ENCODE data around the gene ONECUT1.
"Not testable (repeated sequence)": the region's sequence is repeated elsewhere in the genome, so short reads cannot be mapped to it uniquely, and the experiment has no call there.

The ONECUT1 gene

DNA sequence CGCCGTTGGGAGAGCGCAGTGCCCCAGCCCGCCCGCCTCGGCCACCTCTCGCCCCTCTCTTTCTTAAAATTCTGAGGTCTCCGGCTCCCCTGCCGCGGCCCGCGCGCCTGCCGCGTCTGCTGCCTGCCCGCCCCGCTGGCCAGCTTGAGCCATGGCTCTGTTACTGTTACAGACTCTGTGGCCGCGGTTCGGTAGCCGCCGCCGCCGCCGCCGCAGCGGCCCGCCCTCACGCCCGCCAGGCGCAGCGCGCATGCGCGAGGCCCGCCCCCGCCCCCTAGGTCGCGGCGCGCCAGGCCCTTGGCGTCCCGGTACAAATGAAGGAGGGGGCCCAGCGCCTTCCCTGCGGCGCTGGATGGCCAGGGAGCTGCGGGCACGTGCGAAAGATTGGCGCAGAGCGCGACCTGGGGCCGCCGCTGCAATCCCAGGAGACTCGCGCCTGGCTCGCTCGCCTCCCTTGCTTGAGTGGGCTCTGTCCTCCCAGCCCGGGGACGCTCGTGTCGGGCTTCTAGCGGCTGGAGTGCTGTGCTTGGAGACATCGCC lies at the start of gene ONECUT1:
ONECUT1 (minus strand) TSS at position 168 of the 540 bp plus-strand sequence. CDS start 452 bp downstream, outside the sequence.
- peak; percentile 71 for DNase-seq (ENCODE audit: insufficient read length, low spot score)
- FAIRE-seq: no peak

DNA sequence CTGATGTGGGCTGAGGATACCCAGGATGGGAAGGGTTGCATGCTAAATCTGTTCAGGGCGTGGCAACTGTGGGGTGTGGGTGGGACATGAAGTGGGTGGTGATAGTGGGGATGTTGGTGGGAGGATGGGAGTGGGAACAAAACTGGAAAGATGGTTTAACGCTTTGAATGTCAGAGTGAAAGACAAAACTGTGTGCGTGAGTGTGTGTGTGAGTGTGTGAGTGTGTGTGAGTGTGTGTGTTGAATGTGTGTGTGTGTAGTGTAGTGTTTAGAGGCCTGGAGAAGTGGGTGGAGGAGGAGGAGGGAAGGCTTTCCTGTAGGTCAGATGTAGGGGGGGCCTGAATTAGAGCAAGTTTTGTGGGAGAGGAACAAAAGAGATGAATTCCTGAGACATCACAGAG lies 44.2 kb upstream of the ONECUT1 start:
- FAIRE-seq (no peak), DNase-seq (ENCODE audit: insufficient read length, low spot score) (no peak)

DNA sequence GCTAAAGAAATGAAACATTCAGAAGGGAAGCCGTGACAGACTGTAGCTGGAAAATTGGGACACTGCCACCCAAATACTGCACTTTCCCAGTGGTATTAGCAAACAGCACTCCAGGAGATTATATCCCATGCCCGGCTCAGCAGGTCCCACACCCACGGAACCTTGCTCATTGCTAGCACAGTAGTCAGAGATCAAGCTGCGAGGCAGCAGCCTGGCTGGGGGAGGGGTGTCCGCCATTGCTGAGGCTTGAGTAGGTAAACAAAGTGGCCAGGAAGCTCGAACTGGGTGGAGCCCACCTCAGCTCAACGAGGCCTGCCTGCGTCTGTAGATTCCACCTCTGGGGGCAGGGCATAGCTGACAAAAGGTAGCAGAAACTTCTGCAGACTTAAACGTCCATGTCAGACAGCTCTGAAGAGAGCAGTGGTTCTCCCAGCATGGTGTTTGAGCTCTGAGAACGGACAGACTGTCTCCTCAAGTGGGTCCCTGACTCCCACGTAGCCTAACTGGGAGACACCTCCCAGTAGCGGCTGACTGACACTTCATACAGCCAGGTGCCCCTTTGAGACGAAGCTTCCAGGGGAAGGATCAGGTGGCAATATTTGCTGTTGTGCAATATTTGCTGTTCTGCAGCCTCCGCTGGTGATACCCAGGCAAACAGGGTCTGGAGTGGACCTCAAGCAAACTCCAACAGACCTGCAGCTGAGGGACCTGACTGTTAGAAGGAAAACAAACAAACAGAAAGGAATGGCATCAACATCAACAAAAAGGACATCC lies 34.2 kb upstream of the ONECUT1 start:
- not testable (repeated sequence) for FAIRE-seq; DNase-seq (ENCODE audit: insufficient read length, low spot score)

DNA sequence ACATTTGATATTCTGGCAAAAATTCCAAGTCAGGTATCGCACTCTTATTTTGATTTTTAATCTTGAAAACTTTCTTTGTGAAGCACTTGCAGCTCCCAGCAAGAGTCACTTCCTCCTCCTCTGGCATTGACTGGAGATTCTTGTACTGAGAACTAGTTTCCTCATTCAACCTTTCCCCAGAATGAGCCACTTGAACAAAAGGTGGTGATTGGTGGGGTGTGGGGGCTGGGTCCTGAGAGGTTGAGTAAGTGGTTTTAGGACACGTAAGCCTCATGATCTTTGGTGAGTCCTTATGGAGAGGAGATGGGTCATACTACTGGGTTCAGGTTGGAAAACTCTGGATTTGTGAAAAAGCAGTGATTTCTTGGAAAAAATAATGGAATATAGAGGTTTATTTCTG lies 32.3 kb upstream of the ONECUT1 start:
- no peak for DNase-seq (ENCODE audit: insufficient read length, low spot score)

DNA sequence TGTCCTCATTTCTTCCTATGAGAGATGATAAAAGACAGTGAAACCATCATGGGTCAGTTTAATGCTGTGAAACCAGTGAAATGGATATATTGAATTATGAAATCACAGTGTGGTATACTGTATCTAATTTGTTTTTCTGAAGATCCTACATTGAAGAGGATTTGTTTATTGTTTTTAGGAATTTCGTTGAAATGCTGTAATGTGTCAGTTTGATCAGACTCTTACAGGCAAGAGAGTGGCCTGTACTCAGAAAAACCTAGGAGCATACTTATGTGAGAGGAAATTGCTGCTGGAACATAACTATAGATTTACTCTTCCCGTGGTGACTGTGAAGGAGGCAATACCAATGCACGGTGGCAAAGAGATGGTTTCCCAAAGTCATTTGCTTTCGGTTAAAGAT lies 29.1 kb upstream of the ONECUT1 start:
- no peak for DNase-seq (ENCODE audit: insufficient read length, low spot score)
- no peak for FAIRE-seq

More for the DNA sequence above, 32.3 kb upstream of the ONECUT1 start:
- FAIRE-seq: no peak

DNA sequence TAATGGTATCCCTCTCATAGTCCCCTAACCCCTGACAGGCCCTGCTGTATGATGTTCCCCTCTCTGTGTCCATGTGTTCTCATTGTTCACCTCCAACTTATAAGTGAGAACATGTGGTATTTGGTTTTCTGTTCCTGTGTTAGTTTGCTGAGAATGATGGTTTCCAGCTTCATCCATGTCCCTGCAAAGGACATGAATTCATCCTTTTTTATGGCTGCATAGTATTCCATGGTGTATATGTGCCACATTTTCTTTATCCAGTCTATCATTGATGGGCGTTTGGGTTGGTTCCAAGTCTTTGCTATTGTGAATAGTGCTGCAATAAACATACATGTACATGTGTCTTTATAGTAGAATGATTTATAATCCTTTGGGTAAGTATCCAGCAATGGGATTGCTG lies 25.8 kb upstream of the ONECUT1 start:
- DNase-seq (ENCODE audit: insufficient read length, low spot score); FAIRE-seq: not testable (repeated sequence)

DNA sequence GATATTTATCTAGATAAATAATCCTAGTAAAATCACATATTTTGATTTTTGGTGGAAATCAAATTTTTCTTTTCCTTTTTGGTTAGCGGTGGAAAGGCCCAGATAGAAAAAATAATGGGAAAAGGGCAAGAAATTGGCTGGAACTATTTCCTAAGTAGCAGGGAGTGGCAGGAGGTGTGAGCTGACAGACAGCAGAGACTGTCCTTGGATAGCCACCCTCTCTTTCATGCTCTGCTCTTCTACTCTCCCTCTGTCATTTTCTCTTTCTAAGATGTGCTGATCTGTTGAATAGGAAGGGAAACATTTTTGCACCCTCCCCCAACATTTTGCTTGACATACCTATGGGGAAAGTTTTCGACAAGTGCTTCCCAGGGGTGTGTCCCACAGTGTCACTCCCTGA lies 18.9 kb upstream of the ONECUT1 start:
- no peak for FAIRE-seq

DNA sequence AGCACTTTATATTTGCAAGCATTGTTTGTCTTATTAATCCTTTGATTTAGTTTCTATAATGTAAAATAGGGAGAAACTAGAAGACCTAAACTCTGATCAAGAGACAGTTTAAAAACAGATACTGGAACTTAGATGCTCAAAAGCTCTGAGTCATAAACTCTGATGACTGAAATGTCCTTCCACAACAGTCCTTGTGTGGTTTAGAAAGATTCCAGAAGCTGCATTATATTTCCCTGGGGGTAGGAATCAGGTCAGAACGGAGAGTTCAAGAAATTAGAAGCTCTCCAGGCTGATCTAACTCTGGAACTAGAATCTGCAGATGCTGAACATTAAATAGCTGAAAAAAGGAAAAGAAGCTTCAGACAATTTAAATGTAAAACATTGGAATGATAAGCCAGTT lies 18.3 kb upstream of the ONECUT1 start:
- no peak for DNase-seq (ENCODE audit: insufficient read length, low spot score)
- FAIRE-seq: no peak

More for the DNA sequence above, 18.9 kb upstream of the ONECUT1 start:
- DNase-seq (ENCODE audit: insufficient read length, low spot score): no peak

DNA sequence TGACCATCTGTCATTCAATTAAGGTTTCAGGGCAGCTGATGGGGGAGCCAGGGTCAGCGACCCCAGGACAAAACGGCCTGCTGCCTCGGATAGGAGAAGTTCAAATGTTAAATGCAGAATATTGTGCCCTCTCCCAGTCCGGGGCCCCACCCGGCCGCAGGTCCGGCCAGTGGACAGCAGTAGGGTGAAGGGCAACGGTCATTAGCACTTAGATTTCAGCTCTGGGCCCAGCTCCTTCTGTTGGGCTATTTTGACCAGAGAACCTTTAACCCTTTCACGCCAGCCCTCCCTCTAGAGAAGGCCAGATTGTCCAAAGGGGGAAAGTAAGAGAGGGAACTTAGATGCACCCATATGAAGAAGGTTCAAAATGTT lies 16.1 kb upstream of the ONECUT1 start:
- no peak for FAIRE-seq
- DNase-seq (ENCODE audit: insufficient read length, low spot score): no peak

DNA sequence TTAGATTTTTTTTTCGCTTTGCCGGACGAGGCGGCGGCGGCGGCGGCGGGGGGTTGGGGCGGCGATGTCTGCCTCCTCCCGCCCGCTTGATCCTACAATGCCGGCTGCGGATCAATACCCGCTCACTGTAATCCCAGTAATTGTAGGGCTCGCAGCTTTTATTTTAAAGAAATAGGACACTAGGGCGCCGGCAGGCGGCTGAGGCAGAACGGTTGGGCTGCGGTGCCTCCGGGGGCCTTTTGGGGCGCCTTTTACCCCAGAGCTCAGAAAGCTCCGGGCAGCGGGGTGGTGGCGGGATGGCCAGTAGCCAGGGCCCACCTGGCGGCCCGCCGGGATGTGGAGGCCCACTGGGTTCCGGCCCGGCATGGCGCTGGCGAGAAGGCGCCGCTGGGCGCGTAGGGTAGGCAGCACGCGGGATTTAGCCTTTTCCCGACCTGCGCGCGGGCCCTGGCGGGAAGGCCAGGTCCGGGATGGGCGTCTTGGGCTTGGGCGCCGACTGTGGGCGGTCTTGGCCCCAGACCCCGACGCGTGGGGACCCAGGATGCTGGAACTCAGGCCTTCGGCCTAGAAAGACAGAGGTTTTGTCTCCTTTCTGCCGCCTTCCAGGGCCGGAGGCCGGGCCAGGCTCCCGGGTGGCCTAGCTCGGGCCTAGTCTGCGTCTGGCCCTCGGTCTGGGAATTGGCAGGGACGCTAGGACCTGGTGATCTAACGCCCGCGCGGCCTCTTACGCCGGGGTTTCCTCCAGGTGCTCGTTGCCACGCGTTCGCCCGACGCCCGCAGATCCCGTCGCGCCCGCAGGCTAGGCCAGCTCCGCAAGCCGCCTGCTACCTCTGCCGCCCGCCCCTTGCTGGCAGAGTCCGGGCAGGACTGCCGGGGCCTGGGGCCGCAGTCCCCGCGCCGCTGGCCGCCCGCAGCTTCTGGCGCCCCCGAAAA lies 15.5 kb upstream of the ONECUT1 start:
- no peak for FAIRE-seq
- DNase-seq (ENCODE audit: insufficient read length, low spot score): no peak

DNA sequence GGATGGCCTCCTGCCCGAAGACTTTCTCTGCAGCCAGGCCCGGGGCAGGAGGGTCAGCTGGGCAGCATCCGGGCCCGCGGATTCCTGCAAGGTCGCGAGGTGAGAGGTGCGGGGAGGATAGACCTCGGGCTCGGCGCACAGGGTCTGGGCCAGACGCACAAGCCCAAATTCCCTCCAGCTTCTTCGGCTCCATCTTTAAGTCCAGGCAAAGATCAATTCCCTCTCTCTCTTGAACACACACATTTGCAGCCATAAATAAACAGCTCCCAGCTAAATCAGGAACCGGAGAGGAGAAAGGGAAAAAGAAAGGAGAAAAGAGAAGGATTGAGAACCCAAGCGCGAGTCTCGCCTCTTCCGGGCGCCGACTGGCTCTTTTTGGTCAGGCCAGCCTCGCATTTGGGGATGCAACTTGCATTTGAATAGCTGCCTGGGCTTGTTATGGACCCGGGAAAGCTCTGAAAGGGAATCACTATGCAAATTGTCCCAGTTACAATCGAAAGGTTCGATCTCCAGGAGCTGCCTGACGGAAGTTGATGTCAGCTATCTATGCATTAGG lies 14.5 kb upstream of the ONECUT1 start:
- no peak for DNase-seq (ENCODE audit: insufficient read length, low spot score)
- FAIRE-seq: no peak

DNA sequence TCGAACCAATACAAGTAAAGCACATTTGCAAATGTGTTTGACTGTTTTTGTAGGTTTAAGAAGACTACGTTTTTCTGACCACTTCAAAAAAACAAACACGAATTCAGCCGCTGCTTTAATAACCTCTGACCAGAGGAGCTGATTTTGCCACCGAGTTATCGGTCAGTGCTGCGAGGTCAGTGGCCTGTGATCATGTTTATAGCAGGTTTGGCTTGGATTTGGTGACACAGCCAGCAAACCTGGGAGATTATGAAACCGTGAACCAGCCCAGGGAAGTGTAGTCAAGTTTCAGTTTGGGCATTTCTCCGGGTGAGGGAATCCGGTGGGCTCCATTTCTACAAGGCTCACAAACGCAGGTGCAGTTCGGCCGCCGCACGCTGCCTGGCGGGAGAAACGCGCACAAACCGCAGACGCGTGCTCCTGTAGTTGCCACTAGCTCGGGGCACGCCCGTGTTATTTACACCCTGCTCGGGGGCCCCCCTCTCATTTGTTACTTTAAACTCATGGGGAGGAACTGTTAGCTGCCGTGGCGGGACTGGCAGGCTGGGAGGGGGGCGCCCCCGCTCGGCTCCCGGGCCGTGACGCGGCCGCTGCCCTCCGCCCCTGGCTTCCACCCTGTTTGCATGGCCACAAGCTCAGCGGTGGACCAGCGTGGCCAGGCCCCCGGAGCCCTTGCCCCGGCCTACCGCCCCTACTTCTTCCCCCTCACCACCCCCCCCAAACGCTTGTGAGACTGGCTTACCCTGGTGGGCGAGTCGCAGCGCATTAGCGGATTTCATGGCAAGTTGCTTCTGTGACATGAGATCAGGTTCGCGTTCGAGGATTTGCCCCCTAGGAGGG lies 13.6 kb upstream of the ONECUT1 start:
- FAIRE-seq (no peak), DNase-seq (ENCODE audit: insufficient read length, low spot score) (no peak)

DNA sequence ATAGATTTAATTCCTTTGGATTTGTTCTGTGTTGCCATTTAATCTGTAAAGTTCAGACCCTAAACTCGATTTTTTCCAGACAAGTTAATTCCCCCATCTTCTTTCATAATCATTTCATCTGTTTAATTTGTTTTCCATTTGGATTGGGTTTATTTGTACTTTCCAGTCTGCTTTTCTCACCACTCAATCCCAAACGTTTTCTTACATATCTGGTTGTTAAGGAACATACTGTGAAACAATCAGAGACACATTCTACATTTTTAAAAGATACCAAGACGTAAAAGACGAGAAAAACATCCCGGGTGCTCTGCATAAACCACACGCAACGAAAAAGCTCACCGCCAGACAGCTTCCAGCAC lies 13.0 kb upstream of the ONECUT1 start:
- FAIRE-seq (no peak), DNase-seq (ENCODE audit: insufficient read length, low spot score) (no peak)

DNA sequence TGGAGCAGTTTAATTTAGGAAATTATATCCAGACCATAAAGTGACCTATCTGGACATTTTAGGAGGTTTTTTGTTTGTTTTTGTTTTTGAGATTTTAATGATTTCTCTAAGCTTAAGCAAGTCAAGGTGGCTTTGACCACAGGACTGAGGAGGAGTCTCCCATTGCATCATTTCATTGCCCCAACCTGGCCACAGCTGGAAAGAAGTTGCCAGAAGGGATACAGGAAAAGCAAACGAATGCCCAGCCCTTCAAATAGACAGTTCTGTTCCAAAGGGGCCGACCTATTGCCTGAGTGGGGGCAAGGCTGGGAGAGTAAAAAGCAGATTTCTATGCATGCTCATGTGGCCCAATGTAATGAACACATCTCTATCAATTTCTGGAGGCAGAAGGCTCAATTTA lies 12.0 kb upstream of the ONECUT1 start:
- FAIRE-seq: no peak

DNA sequence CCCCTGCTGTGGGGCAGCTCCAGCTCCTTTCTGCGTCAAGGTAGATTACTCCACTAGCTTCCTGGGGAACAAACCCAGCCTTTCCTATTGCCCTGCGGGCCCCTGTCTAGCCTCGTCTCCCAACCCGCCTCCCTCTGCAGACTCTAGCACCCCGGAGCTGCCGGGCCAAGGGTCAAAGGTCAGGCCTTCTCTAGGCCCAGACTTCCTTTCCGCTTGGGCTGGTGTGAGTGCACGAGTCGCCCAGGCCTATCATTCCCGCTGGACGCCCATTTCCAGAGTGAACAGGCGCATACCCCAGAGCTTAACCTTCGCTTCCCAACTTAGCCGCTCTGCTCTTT lies 11.6 kb upstream of the ONECUT1 start:
- no peak for FAIRE-seq

More for the DNA sequence above, 12.0 kb upstream of the ONECUT1 start:
- DNase-seq (ENCODE audit: insufficient read length, low spot score): no peak

DNA sequence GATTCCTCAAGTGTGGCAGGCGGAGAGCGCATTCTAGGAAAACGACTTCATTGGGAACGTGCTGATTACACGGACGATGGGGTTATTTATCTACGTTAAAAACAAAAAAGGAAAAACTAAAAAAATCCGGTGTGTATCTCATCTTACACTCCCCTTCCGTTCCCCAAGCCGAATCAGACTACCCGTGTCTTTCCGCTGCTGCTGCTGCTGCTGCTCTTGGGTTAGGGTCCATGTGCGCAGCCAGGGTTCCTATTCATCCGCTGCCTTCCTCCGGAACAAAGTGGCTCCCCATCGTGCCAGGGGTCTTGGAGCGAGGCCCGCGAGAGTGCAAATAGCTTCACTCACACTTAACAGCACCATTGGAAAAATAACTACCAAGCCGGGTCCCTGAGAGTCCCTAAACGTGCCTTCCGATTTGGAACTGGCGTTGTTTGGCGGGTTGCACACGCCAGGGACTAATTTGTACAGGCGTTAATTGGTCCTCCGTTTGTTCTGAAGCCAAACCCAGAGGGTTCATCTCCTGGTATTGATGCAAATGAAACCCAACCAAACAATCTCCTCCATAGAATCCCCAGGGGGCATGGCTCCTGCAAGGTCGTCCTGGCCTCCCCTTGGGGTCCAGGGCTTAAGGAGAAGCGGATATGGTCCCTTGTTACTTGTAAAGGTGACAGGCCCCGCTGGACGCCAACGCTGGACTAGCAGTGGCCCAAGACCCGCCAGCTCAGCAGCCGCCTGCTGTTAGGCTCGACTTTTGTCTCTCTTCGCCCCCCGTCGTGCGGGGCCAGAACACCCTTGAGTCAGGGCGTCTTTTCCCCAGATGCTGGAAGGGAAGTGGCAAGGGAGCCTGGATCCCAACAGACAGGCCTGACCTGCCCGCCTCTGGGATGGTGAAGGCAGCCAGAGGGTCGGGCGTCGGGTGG lies 11.0 kb upstream of the ONECUT1 start:
- DNase-seq (ENCODE audit: insufficient read length, low spot score) (no peak), FAIRE-seq (no peak)

More for the DNA sequence above, 11.6 kb upstream of the ONECUT1 start:
- no peak for DNase-seq (ENCODE audit: insufficient read length, low spot score)

DNA sequence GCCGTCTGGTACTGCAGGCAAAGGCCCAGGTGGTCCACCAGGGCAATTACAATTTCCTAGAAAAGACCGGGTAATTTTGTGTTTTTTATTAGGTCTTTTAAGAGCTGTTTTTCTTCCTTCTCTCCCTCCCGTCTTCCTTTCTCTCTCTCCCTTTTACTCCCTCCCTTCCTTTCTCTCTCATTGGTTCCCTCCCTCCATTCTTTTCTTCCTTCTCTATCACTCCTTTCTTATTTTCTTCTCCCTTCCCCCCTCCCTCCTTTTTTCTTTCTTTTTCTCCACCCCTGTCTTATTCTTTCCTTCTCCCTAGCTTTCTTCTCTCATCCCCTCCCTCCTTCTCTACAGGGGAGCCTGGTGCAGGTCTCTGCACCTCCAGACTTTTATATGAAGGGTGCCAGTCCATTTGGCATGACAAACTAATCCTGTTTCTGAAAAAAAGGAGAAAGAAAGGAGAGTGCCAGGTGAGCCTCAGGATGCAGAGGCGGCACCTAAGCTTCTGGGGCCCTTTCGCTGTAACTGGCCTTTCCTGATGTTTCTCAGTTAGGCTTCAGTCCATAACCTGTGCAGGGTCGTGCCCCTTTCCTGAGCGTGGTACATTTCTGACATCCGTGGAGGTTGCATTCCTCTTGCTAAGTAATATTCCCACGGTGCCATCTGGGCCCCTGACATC lies 9.1 kb upstream of the ONECUT1 start:
- no peak for DNase-seq (ENCODE audit: insufficient read length, low spot score)
- no peak for FAIRE-seq

DNA sequence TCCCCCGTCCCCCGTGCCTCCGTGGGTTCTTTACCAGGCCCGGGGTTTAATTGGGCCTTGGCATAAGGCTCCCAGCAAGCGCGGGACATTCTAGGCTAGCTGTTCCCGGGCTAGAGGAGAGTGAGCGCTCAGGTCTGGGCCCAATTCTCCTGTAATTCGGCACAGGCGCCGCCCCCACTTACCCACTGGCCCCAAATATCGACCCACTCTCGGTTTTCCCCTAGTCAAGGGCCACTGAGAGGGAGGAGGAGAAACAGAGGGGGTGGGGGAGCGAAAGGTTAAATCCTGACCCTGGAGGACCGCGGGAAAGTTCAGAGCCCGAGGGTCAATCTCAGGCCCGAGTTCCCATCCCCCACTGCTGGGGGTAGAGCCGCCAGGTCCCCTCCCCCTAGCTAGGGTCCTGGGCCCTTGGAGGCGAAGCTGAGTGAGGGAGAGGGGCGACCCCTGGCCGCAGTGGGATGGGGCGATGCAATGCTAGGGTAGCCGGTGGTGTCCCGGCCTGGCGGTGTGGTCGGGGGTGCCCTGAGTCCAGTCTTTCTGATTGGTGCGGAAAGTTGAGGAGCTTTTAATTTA lies 8.5 kb upstream of the ONECUT1 start:
- FAIRE-seq: no peak
- no peak for DNase-seq (ENCODE audit: insufficient read length, low spot score)

All from GM19239 (cell line).